ENCODE data around the gene RHOT2.
"Not testable (repeated sequence)": the region's sequence is repeated elsewhere in the genome, so short reads cannot be mapped to it uniquely, and the experiment has no call there.

Gene RHOT2

DNA sequence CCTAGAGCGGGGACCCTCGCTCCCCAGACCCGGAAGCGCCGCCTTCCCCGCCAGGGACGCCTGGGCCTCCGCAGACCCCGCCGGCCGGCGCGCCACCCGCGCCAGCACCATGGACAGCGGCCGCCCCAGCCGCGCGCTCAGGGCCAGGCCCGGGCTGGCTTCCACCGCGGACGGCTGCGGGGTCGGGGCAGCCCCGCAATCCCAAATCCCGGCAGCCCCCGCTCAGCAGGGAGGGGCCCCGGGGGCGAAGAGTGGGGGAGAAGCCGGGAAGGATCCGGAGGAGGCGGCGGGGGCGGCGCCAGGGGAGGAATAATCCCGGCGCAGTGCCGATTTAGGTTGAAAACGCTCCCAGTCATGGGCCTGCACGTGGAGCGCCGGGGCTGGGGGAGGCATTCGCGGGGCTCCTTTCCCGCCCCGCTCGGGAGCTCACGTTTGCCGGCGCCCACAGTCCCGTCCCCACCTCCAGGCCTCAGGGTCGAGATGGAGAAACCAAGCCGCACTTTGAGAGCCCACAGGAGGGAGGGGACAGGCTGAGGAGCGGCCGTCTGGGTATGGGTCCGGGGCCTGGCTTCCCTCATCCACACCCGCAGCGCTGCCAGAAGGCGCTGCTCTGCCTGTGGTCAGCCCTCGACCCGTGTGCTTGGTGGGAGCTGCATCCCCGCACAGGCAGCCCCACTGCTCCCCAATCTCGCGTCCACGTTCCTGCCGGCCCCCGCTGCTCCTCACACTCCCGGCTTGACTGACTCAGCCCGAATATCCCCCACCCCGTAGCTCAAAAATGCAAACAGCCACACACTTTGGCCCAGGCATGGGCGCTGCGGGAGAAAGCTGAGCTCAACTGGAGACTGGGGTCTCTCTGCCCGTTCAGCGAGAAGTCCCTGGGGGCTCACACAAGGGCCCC is 33.0 kb downstream of the RHOT2 start:
- DNase-seq (ENCODE audit: low spot score), result no peak

DNA sequence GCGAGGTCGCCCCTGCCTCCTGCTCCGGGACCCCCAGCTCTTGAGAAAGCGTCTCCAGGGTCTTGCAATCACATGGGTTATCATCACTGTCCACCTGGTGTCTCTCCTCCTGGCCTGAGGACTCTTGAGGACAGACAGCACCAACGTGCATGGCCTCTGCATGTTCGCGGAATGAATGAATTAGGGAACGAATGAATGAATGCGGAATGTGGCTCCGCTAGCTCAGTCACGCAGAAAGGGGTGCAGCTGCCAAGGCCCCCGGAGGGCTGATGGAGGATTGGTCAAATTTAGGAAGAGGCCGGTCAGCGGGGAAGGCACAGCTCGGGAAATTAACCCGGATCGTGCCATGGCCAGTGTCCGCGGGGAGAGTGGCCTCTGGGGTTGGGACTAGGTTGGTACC is 34.4 kb downstream of the RHOT2 start:
- no peak for DNase-seq (ENCODE audit: low spot score)

- no peak for DNase-seq (ENCODE audit: low spot score)
Measured at GRCh38 chr16:703406-703805, 35.5 kb downstream of the RHOT2 start.

- no peak for DNase-seq (ENCODE audit: low spot score)
Measured at GRCh38 chr16:704047-704446, 36.1 kb downstream of the RHOT2 start.

DNA sequence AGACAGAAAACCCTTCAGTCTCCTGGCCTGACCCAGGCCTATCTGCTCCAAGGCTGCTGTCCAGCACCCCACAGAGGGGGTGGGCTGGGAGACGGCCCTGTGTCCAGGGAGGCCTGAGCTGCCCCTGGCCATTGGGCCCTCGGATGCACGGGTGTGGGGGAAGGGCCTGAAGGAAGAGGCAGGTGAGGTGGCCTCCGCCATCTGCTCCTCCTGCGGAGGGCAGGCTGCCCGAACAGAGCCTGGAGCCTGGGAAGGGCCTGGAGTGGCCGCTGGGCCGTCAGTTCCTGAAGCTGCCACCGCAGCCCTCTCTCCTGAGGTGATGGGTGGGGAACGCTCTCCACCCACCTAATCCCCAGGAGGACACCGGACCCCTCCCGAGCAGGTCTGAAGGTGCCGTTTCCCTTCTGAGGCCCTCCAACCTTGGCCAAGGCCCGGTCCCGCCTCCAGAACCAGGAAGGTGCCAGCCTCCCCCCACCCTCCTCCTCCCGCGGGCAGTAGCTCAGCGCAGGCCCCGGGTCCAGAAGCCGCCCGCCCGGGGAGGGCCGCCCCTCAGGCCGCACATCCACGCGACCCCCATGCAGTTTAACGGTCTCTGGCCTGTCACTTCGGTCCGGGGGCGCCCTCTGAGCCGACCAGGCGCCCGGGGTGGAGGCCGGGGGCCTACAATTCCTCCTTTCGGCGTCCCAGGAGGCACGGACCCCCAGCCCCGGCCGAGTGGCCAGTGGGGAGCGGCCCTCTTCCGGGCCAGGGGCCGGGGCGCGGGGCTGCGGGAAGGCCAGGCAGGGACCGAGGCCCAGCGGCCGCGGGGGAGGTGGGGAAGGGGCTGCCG is 36.8 kb downstream of the RHOT2 start:
- no peak for DNase-seq (ENCODE audit: low spot score)

GRCh38 chr16:705431-706188 is 37.7 kb downstream of the RHOT2 start, which contains the start of gene FBXL16:
TSS of gene FBXL16 (minus strand) at chr16:705801. CDS start at chr16:697405, 8,396 bp downstream.
- no peak for DNase-seq (ENCODE audit: low spot score)

- no peak for DNase-seq (ENCODE audit: low spot score)
Measured at GRCh38 chr16:706189-707061, 38.5 kb downstream of the RHOT2 start.

DNA sequence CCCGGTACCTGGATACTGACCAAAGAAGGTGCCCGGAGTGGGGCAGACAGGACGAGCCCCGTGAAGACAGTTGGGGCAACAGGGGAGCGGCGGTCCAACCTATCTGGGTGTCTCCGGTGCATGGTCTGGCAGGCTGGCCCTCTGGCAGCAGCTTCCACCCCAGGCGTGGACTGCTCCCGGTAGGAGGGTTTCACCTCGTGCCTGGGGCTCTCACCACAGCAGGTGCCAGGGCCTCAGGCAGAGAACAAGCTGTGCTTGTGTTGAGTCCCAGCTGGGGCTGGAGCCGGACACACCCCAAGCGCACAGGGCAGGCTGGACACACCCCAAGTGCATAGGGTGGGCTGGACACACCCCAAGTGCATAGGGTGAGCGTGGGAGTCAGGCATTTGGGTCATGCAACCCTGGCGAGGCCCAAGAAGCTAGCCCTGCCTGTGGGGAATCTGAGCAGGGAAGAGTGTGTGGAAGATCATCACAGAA is 39.2 kb downstream of the RHOT2 start:
- no peak for DNase-seq (ENCODE audit: low spot score)

GRCh38 chr16:708019-708418 is 40.1 kb downstream of the RHOT2 start:
- no peak for DNase-seq (ENCODE audit: low spot score)

GRCh38 chr16:708959-709358 is 41.0 kb downstream of the RHOT2 start:
- DNase-seq (ENCODE audit: low spot score), result no peak

DNA sequence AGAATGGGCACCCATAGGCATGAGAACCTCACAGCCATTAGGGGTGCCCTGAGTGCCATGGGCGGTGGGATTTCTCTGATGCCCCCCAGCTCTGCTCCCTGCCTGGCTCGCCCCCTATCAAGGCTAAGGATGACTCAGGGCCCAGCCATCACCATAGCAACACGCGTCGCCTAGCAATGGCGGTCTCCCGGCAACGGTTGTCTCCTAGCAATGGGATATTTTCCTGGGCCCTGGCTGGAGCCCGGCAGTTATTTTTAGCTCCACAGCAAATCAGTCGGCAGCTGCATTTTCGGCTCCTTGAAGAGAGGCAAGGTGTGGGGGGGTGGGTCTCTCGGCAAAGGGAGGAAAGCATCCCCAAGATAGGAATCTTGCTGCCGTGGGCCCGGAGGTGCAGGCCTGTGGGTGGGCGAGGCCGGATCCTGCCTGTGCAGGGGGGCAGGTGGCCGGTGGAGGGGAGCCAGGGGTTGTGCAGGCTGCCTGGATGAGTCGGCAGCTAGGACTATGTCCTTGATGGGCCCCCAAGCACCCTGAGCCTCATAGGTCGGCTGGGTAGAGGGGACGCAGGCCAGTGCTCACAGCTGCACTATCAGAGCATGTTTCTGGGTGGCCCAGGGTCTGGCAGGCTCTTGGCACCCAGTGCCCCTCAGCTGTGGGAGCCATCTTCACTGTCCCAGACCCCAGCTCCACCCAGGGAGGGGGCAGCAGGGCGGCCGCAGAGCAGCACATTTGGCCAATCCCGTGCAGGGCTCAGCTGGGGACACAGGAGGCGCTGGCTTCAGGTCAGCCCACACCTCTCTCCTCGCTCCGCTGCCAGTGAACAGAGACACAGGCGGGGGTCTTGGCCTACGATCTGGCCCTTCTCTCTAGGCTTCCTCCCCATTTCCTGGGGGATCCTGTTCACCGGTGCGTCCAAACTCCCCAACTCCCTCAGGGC is 41.9 kb downstream of the RHOT2 start:
- no peak for DNase-seq (ENCODE audit: low spot score)

- no peak for DNase-seq (ENCODE audit: low spot score)
Measured at GRCh38 chr16:710500-711075, 42.7 kb downstream of the RHOT2 start.

DNA sequence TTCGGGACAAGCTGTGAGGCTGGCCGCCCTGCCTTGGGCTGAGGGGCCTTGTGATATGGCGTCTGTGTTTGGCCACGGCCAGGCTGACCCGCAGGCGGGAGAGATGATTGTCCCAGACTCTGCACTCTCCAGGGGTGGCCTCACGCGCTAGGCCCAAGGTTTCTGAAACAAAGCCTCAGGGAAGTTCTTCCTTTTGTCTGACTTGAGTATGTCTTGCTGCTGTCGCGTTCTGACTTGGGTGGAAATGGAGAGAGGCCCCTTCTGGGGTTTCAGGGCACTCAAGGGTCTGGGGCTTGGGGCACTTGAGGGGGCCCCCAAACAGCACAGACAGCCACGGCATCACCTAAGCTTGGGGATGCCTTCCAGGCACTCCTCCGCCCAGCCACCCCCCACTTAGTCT is 43.2 kb downstream of the RHOT2 start:
- no peak for DNase-seq (ENCODE audit: low spot score)

GRCh38 chr16:711548-712320 is 43.8 kb downstream of the RHOT2 start:
- DNase-seq (ENCODE audit: low spot score), result peak; percentile 85

- not testable (repeated sequence) for DNase-seq (ENCODE audit: low spot score)
Measured at GRCh38 chr16:712740-713250, 44.9 kb downstream of the RHOT2 start.

DNA sequence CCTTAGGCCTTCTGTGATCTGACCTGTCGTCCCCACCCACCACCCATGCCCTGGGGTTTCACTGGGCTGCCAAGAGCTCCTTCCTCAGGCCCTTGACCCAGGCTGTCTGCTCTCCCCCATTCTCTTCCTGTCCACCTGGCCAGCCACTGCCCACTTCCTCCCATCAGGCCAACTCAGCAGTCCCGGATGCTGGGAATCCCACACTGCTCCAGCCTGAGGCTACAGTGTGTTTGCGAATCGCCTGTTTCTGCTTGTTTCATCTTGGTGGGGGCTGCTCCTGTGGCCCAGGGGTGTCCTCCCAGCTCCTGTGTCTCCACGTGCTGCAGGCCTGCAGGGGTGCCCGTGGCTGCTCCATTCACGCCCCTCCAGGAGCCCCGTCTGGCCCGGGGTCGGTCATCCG is 46.1 kb downstream of the RHOT2 start:
- no peak for DNase-seq (ENCODE audit: low spot score)

DNA sequence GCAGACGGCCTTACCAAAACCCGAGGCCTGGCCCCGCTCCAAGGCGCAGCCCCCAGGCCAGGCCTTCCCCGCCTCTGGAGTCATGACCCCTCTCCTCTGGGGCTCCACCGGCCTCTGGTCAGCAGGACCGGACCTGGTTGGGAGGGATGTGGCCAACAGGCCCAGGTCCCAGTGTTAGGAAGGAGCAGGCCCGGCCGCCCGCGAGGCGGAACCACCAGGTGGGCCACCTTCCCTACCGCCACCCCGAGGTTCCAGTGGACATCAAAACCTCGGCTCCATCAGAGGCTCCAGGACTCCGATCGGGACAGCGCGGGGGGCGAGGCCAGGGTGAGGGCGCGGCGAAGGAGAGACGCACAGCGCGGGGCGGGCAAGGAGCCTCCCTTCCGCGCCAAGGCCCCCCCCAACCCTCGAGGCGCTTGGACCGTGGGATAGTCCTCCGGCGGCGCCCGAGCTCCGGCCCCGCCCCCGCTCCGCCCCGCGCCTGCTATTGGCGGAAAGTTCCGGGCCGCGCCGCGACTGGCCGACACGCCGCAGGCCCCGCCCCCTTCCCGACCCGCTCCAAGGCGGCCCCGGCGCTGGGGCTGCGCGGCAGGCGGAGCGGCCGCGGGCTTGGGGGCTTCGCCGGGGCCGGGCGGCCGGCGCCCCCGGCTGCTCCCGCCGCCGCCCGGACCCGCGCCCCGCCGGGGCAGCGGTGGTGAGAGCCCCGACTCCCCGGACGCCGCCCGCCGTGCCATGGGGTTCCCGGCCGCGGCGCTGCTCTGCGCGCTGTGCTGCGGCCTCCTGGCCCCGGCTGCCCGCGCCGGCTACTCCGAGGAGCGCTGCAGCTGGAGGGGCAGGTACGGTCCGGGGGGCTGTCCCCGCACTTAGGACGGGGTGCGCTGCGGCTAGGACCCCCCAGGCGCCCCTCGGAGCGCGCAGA is 46.9 kb downstream of the RHOT2 start, which contains the start of gene METRN:
Gene METRN, plus strand, starts transcription at position 561 of the 919 bp plus-strand sequence. Its CDS starts 172 bp downstream, at position 733.
- DNase-seq (ENCODE audit: low spot score), result peak; percentile 77
